Measurements from ENCODE around the gene VMAC.
A peak's percentile ranks its signal among the peaks of the same experiment; 100 is the strongest.
"Not testable (repeated sequence)": the region's sequence is repeated elsewhere in the genome, so short reads cannot be mapped to it uniquely, and the experiment has no call there.

Gene VMAC, protein sequence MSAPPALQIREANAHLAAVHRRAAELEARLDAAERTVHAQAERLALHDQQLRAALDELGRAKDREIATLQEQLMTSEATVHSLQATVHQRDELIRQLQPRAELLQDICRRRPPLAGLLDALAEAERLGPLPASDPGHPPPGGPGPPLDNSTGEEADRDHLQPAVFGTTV

DNA sequence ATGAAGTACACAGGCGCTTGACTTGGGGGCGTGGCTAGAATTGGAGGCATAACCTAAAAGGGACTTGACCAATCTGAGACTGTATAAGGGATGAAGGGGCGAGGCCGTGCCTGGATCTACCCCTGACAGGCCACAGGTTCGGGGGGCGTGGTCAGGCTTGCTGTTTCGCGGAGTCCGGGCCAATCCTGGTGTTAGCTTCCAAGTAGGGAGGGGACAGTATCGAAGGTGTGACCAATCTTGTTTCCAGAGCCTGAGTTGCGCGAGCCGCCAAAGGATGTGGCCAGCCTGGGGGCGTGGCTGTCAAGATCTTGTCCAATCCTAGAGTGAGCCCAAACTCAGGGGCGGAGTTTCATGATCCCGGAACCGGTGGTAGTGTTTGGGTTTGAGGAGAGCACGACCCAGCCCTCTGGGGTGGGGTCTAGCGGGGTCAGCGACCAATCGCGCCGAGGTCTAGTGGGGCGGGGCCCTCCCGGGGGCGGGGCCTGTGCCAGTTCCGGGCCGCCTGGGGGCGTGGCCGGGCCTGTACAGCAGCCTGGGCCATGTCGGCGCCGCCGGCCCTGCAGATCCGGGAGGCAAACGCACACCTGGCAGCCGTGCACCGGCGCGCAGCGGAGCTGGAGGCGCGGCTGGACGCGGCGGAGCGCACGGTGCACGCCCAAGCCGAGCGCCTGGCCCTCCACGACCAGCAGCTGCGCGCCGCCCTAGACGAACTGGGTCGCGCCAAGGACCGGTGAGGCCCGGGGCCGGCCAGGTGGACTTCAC is at the start of gene VMAC:
Gene VMAC, plus strand, starts transcription at position 521 of the 762 bp plus-strand sequence. Its CDS starts 19 bp downstream, at position 540.
- peak; percentile 100 for DNase-seq

DNA sequence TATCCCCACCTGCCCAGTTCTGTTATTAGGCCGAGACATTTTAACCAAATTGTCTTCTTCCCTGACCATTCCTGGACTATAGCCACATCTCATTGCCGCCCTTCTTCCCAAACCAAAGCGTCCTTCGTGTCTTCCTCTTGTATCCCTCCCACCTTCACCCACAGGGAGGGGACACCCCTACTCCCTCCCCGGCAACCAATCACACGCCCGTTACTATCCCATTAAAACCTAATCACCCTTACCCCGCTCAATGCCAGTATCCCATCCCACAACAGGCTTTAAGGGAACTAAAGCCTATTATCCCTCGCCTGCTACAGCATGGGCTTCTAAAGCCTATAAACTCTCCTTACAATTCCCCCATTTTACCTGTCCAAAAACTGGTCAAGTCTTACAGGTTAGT is 49.5 kb upstream of the VMAC start:
- DNase-seq: not testable (repeated sequence)

DNA sequence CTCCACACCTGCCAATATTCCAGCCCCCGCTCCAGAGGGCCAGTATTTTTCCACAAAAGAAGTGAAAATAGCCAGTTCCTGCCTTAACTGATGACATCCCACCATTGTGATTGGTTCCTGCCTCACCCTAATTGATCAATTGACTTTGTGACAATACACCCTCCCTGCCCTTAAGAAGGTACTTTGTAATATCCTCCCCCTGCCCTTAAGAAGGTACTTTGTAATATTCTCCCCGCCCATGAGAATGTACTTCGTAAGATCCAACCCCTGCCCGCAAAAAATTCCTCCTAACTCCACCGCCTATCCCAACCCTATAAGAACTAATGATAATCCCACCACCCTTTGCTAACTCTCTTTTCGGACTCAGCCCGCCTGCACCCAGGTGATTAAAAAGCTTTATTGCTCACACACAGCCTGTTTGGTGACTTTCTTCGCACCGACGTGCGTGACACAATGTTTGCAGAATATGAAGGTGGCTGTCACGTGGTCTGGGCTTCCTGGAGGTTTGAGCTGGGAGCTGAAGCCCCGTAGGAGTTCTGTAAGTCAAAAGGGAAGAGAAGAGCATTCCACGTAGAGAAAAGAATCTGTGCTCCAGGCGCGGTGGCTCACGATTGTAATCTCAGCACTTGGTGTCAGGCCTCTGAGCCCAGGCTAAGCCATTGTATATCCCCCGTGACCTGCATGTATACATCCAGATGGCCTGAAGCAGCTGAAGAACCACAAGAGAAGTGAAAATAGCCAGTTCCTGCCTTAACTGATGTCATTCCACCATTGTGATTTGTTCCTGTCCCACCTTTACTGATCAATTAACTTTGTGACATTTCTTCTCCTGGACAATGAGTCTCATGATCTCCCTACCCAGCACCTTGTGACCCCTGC is 47.2 kb upstream of the VMAC start:
- DNase-seq: peak; percentile 42

DNA sequence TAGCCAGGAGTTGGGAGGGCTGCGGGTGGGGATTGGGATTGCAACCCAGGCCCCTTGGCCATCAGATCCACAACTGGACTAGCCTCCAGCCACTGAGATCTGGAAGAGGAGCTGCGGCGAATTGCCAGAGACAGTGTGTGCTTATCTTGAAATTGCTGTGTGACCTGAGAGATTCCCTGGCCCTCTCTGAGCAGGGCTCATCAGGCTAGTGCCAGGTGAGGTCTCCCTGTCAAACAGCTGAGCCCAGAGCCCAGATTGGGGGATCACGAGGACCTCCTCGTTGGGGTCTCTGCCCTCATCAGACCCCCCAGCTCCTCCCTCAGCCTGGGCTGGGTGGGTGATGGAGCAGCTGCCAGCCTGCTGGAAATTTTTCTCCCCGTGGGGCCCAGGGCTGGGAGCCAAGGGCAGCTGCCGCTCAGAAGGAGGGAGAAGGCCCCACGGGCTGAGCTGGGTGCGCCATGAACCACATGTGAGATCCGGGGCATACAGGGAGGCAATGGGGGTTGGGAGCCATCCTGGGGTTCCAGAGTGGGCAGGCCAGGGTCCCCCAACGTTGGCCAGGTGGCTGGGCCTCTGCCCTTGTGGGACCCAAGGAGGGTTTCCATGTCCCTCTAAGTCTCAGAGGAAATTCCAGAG is 41.5 kb upstream of the VMAC start:
- no peak for DNase-seq

DNA sequence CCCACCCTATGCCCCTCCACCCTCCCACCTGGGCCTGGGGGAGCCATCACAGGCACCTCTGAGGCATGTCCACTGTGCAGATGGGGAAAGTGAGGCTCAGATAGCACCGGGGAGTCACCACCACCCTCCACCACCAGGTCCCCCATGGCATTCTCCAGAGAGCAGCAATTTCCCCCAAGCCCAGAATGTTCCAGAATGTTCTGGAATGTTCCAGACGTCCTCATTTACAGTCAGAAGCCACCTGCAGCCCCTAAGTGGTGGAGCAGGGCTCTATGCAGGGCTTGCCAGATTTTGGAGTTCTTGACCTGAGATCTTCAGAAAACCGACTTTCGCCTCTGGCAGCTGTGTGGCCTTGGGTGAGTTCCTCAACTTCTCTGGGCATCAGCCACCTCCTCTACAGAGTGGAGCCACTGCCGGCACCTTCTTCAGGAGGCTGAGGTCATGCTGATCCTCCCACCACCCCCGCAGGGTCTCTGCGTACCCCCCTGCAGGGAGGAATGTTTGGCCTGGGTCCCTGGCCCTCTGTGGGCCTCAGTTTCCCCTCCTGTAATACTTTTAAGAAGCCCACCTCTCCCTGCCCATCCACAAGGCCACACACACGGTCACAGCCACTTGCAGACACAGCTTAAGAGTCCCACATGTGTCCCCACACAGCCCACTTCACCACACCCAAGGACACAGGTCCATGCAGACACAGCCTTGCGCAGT is 40.5 kb upstream of the VMAC start:
- DNase-seq: no peak

DNA sequence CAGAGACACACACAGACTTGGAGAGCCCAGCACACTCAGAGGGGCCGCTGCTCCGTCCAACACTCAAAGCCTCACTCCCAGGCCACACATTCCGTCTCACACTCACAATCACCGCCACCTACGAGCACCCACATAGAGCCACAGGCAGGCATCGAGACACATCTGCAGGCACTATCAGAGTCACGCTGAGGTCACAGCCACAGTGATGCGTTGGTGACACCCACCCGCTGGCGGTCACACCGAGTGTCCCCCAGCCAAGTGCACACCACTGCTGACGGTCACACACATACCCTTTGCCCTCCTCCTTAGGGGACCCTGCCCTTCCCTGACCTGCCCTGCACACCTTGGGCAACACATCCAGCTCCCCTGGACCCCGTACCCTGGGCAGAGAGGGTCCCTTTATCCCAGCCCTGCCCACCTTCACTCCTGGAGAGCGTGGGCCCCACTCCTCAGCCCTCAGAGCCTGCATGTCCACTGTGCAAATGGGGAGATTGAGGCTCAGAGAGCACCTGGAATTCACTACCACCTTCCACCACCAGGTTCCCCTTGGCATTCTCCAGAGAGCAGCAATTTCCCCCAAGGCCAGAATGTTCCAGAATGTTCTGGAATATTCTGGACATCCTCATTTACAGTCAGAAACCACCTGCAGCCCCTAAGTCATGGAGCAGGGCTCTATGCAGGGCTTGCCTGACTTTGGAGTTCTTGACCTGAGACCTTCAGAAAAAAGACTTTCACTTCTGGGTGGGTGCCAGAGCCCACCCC is 39.8 kb upstream of the VMAC start:
- DNase-seq: no peak

DNA sequence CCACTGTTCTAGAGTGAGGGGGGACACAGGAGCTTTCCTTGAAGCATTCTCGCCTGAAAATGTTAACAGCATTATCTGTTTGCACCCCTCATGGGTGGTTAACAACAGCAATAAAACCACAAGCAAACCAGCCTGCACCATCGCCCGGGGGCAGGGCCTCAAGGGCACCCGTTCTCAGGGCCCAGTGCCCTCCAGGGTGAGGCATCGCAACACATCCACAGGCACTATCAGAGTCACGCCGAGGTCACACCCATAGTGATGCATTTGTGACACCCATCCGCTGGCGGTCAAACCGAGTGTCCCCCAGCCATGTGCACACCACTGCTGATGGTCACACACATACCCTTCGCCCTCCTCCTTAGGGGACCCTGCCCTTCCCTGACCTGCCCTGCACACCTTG is 38.9 kb upstream of the VMAC start:
- DNase-seq: no peak

DNA sequence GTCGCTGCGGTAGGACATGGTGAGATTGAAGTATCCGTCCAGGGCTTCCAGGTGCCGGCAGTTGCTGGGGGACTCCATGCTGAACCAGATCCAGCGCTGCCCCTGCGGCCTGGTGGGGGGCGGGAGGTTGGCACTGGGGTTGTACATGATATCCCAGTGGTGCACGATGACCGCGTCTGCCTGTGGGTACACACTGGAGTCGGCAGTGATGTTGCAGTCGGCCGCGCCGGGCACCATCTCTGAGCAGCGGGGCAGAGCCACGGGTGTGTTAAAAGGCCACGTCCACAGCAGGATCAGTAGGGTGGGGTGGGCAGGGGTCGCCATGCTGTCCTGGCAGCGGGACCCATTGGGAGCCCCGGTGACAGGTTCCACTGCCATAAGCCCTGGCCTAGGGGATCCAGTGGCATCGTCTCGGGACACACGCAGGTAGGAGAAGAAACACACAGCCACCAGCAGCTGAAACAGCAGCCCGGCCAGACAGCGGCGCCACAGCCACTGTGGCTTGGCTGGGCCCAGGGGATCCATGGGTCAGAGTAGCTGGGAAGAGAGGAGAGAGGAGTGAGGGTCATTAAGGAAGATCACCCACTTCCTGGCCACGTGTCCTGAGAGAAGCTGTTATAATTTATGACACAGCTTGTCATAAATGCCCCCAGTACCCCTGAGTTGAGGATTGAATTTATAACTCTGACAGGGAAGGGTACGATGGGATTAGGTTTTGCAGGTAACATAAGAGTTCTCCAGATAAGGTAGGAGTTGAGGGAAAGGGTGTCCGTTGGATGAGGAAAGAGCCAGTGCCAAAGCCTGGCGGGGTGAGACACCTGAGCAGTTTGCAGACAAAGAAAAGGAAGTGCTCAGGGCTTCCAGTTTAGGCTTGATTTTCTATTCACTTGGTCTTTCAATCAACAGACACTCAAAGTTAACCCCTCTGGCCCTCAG is 37.2 kb upstream of the VMAC start:
- no peak for DNase-seq

DNA sequence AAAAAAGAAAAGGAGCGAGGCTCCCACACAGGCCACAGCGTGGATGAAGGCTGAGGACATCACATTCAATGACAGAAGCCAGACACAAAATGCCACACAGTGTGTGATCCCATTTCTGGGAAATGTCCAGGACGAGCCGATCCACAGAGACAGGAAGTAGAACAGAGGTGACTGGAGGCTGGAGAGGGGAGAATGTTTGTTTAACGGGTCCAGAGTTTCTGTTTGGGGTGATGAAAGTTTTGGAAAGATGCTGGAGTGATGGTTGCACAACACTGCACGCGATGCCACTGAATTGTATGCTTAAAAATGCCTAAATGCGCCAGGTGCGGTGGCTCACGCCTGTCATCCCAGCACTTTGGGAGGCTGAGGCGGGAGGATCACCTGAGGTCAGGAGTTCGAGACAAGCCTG is 33.7 kb upstream of the VMAC start:
- DNase-seq: no peak

DNA sequence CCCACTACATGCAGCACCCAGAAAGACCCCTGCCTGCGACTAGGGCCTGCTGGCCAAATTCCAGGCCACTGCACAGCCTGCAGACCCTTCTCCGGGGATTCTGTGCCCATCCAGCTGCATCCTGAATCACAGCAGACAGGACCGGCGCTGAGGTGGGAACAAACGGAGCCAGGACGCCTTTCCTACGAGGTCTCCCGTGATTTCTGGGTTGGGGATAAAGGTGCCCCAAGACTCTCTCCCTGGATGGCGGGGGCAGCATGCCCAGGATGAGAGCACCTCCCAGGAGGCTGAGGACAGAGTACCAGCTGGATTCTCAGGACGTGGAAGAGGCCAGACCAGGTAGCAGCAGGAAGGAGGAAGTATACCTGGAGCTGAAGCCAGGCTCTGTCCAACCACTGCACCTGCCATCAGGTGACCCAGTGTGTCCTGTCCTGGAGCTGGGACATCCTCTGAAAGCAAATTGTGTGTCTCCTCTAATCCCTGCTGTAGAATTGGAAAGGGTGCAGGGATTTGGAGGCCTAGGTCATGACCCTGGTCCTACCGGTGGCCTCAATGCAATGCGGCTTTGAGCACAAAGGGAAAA is 31.0 kb upstream of the VMAC start:
- no peak for DNase-seq

DNA sequence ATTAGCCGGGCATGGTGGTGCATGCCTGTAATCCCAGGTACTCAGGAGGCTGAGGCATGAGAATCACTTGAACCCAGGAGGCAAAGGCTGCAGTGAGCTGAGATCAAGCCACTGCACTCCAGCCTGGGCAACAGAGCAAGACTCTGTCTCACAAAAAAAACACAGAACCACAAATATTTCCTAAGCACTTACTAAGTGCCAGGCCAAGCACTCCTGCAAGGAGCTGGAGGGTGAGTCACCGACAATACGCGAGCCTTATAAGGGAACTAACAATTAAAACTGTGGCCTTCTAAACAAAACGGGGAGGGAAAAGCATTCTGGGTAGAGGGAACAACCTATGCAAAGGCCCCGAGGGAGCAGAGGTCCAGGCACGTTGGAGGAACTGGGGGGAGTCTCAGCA is 30.2 kb upstream of the VMAC start:
- DNase-seq: peak; percentile 84

DNA sequence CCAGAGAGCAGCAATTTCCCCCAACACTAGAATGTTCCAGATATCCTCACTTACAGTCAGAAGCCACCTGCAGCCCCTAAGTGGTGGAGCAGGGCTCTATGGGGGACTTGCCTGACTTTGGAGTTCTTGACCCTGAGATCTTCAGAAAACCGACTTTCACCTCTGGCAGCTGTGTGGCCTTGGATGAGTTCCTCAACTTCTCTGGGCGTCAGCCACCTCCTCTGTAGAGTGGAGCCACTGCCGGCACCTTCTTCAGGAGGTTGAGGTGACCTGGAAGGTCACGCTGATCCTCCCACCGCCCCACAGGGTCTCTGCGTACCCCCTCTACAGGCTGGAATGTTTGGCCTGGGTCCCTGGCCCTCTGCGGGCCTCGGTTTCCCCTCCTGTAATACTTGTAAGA is 27.2 kb upstream of the VMAC start:
- no peak for DNase-seq

DNA sequence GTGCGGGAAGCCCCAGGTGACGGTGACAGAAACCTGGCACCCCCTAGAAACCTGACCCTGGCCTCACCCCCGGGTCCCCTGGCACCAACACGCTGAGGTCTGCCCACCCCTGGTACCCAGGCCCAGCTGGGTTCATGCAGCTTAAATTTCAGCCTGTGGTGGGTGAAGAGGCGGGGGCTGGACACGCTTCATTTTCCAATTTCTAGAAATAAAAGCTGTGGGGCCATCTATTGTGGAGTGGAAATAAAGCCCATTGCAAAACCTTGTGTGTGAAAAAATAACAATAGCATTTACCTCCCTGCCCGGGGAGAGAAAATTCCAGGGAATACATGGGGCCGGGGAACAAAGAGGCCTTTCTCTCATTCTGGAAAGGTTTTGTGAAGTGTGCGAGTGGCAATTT is 26.8 kb upstream of the VMAC start:
- no peak for DNase-seq

DNA sequence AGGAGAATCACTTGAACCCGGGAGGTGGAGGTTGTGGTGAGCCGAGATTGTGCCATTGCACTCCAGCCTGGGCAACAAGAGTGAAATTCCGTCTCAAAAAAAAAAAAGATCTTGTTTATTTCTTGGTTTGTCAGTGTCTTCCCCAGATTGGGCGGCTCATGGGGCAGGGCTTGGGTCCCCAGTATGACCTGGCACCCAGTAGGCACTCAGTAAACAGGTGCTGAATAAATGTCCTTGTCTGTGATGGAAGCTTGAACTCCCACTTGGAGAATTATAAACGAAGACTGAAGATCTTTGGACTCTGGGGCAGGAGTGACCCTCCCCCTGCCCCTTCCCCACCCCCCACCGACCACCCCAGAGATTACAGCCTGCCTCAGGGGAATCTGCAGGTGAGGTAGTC is 24.5 kb upstream of the VMAC start:
- no peak for DNase-seq

DNA sequence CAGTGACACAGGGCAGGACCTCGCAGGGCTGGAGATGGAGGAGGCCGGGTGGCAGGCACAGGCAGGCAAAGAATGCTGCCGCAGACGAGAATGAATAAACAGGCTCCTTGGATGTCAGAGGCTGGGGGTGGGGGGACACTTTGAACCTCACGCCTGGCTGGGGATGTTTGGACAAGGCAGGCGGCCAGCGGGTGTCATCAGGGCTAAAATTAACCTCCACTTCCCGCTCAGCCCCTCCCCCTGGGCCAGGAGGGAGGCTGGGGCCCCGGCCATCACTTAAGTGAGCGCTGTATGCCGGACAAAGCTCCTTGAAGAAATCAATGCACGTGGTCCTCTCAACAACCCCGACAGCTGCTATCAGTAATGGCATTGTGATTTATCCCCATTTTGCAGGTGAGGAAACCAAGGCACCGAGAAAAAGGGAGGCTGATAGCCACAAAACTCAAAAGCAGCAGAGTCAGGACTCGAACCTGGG is 24.0 kb upstream of the VMAC start:
- DNase-seq: no peak

DNA sequence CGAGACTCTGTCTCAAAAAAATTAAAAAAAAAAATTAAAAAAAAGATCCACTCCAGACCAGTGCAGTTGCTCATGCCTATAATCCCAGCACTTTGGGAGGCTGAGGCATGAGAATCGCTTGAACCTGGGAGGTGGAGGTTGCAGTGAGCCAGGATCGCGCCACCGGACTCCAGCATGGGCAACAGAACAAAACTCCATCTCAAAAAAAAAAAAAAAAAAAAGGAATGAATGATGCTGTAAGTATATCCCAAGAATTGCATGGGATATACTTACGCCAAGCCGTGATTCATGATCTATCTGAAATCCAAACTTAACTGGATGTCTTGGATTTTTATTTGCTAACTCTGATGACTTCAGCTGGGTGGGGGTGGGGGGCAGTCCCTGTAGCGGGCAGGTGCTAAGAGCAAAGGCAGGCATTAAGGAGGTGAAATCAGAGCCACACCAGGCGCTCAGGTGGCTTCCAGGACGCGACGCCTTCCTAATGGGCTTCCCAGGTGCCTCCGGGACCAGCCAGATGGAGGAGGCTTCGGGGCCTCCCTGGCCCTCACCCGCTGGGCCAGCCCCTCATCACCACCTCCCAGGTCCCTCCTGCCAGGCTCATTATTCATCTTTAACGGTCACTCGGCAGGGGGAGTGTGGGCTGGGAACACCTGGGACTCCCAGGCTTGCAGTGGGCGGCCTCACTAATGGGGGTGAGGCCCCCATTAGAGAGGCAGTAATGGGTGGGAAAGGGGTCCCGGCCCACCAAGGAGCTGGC is 23.0 kb upstream of the VMAC start:
- DNase-seq: no peak

DNA sequence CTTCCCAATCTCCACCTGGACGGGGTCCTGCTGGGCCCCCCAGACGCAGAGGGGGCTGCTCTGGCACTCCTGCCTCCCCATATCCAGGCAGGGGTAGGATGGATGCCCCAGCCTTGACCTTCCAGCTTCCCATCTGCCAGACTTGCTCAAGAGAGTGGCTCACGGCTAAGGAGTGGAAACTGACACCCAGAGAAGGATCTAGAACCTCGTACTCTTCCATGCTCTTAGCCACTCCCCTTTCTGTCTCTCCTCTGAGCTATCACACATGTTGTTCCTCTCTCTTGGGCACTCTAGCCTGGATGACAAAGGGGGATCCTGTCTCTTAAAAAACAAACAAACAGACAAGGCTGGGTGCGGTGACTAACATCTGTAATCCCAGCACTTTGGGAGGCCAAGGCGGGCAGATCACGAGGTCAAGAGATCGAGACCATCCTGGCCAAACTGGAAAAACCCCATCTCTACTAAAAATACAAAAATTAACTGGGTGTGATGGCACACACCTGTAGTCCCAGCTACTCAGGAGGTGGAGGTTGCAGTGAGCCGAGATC is 22.2 kb upstream of the VMAC start:
- no peak for DNase-seq

DNA sequence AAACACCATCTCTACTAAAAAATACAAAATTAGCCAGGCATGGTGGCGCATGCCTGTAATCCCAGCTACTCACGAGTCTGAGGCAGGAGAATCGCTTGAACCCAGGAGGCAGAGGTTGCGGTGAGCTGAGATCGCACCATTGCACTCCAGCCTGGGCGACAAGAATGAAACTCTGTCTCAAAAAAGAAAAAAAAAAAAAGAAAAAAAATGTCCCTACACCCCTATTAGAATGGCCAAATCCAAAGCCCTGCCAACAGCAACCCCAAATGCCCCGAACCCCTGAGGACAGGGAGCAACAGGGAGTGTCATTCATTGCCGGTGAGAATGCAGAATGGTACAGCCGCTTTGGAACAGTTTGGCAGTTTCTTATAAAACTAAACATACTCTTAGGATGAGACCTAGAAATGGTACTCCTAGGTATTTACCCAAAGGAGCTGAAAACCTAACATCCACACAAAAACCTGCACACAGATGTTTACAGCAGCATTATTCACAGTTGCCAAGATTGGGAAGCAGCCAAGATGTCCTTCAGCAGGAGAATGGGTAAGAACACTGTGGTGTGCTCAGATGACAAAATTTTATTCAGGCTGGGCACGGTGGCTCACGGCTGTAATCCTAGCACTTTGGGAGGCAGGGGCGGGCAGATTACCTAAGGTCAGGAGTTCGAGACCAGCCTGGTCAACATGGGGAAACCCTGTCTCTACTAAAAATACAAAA is 21.4 kb upstream of the VMAC start:
- not testable (repeated sequence) for DNase-seq

Measured in MV-4-11 (cell line).